Sciatic nerve (tissue), 2 donors: ENCODE data around the gene TSPAN4. TPM values are rescaled to one million over a fixed set of nuclear protein-coding genes. Genes with fewer than 3 reads are reported as not detected.

Experiments
- ATAC-seq: fragments of 200-7000 bp; cut with Tn5 transposase; one replicate; pipeline ENCODE4 v1.9.1; 2020; ENCODE audit warnings: mild to moderate bottlenecking, moderate library complexity
- DNase-seq: peaks from one replicate; pipeline ENCODE4 v3.0.0-alpha.2; 2020; ENCODE audit warnings: low spot score
- intact Hi-C: fragments of 100-400 bp; cut with DNase I; formaldehyde crosslinking; loops from one replicate; pipeline ENCODE4 v1.14.2; 2022
- total RNA-seq: library from RNA; stranded (reverse); fragmentation: NEBNext Ultra II Directional; extraction: Animal tissue kit (Norgen Biotek cat#: 25700); gene quantifications from one replicate; pipeline ENCODE4 v1.2.1, GENCODE V29; 2021
- donor health status: DM: no; HTN: no; CAD: no.
- donor health status: DM: no; HTN: no; CAD: no.

Gene TSPAN4
- total RNA-seq, 1 donor from 2014 or later = 118 TPM

- ATAC-seq (no peak), DNase-seq (no peak)
- intact Hi-C loops = loop anchor here (10.0 kb wide), 1 partner anchor 1484 kb away; no protein-coding TSS in a partner anchor
Observed at GRCh38 chr11:831118-831864, 11.4 kb upstream of the TSPAN4 start.

- no peak for DNase-seq
- no peak for ATAC-seq
- intact Hi-C loops = loop anchor here (10.0 kb wide), 1 partner anchor 1483 kb away; no protein-coding TSS in a partner anchor
Observed at GRCh38 chr11:831961-832528, 10.6 kb upstream of the TSPAN4 start.

GRCh38 chr11:832529-833113, 10.0 kb upstream of the TSPAN4 start, which contains the start of gene CD151:
Gene CD151 (plus strand): TSS chr11:832952. CDS start chr11:836070, 3,118 bp downstream.
- intact Hi-C loops = loop anchor here (10.0 kb wide), 1 partner anchor 1482 kb away; no protein-coding TSS in a partner anchor
- DNase-seq (no peak), ATAC-seq (peak; percentile 6)

- DNase-seq (no peak), ATAC-seq (peak; percentile 3)
- intact Hi-C loops = loop anchor here (10.0 kb wide), 1 partner anchor 1482 kb away; no protein-coding TSS in a partner anchor
Observed at GRCh38 chr11:833114-833791, 9.4 kb upstream of the TSPAN4 start.

DNA sequence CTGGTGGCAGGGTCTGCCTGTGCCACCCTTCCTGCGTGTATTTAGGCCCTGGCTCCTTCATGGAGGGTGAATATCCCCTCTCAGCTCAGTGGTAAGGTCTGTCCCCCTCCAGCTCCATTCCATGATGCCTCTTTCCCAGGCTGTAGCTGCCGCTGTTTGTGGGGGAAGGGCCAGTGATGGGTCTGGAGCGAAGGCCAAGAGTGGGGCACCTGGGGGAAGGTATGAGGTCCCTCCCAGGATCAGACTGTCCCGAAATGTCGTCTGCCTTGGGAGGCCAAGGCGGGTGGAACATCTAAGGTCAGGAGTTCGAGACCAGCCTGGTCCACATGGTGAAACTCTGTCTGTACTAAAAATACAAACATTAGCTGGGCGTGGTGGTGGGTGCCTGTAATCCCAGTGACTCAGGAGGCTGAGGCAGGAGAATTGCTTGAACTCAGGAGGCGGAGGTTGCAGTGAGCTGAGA, 8.8 kb upstream of the TSPAN4 start:
- DNase-seq (no peak), ATAC-seq (no peak)
- intact Hi-C loops = loop anchor here (10.0 kb wide), 1 partner anchor 1481 kb away; no protein-coding TSS in a partner anchor

DNA sequence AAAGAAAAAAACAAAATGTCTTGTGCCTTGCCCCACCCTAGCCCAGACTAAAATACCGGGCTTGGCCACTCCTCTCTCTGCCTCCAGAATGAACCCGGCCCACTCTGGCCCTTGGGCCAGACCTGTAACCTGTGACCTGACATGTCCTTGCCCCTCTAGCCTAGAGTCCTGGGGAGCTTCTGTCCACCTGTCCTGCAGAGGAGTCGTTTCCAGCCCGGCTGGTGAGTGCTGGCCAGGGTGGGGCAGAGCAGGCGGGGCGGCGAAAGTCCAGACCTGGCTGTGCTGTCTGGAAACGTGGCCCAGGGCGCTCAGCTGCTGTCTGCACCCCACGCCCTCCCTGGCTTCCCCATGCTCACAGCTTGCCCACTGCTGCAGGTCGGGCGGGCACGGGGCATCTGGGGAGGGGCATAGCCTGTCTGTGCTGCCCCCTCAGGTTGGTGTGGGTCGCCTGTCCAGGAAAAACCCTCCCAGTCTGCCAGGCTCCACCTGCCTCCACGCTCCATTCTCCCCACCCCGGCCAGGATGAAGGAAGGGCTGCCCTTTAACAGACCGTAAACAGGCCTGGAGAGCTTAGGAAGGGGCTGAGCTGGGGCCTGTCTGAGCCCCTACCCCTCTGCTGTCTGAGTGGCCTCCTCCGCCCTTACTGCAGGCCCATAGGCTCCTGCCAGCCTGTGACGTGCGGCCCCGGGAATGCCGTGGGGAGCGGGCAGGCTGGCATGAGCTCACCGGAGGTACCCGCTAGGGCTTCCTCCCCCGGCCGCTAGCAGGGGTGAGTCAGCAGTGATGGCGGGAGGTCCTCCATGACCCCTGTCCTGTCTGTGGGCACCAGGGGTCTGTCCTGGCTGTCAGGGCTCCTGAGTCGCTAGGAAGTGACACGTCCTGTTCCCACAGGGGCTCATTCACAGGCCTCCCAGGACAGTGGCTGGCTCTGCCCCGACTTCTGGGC, 8.0 kb upstream of the TSPAN4 start:
- no peak for DNase-seq
- ATAC-seq = peak; percentile 27
- intact Hi-C loops = loop anchor here (10.0 kb wide), 1 partner anchor 1480 kb away; no protein-coding TSS in a partner anchor

GRCh38 chr11:836274-836673, 6.4 kb upstream of the TSPAN4 start:
- intact Hi-C loops = loop anchor here (10.0 kb wide), 1 partner anchor 1479 kb away; no protein-coding TSS in a partner anchor
- DNase-seq (no peak), ATAC-seq (no peak)

- intact Hi-C loops = loop anchor here (10.0 kb wide), 1 partner anchor 1478 kb away; no protein-coding TSS in a partner anchor
- DNase-seq (no peak), ATAC-seq (no peak)
Observed at GRCh38 chr11:836700-837099, 6.0 kb upstream of the TSPAN4 start.

DNA sequence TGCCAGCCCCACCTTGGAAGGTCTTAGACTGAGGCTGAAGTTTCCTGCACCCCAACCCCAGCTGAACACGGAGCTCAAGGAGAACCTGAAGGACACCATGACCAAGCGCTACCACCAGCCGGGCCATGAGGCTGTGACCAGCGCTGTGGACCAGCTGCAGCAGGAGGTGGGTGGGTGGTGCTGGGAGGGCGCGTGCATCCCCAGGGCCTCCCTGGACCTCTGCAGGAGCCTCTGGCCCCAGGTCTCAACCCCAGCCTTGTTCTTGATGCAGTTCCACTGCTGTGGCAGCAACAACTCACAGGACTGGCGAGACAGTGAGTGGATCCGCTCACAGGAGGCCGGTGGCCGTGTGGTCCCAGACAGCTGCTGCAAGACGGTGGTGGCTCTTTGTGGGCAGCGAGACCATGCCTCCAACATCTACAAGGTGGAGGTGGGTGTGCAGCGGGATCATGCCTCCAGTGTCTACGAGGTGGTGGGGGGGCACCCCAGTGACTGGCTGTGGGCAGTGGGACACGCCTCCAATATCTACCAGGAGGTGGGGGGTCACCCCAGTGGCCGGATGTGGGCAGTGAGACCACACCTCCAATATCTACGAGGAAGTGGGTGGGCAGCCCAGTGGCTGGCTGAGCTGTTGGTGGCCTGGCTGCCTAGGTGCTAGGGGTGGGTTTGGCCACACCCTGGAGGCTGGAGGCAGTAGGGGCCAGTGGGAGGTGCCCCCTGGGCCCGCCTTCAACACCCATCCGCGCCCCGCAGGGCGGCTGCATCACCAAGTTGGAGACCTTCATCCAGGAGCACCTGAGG, 5.3 kb upstream of the TSPAN4 start:
- intact Hi-C loops = loop anchor here (10.0 kb wide), 1 partner anchor 1477 kb away; no protein-coding TSS in a partner anchor
- no peak for ATAC-seq
- no peak for DNase-seq

DNA sequence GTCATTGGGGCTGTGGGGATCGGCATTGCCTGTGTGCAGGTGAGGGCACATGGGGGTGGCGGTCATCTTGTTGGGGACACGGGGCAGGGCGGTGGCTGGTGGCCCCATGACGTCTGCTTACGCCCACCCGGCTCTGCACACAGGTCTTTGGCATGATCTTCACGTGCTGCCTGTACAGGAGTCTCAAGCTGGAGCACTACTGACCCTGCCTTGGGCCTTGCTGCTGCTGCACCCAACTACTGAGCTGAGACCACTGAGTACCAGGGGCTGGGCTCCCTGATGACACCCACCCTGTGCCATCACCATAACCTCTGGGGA, 4.7 kb upstream of the TSPAN4 start:
- intact Hi-C loops = loop anchor here (10.0 kb wide), 1 partner anchor 1477 kb away; no protein-coding TSS in a partner anchor
- no peak for DNase-seq
- no peak for ATAC-seq

DNA sequence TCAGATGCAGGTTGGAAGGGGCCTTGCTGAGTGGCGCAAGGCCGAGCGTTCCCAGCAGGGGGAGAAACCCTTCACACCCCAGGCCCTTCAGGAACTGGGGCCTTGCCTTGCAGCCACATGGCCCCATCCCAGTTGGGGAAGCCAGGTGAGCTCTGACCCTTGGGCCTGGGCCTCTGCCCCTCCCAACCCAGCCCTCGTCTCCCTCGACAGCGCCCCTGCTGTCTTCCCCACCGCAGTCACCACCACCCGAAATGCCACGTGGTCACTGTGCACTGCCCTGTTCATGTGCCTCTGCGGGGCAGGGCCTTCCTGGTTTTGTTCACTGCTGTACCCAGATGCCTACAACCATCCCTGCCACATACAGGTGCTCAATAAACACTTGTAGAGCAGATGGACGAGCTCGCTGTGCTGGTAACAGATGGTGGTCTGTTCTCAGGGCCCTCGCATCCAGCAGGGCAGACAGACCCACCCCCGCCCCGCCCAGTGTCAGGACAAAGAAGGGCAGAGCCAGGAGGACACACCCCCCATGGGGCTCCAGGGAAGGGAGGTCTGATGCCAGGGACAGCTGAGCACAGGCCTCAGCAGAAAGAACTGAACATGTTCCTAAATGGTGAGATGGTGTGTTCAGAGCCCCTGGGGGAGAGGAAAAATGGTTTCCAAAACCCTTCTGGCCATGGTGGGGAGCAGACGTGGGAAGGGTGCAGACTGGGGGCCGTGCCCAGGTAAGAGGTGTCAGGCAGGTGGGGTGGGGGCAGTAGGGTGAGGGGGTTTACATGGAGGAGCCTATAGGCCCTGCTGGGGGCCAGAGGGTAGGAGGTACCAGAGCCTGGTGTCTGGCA, 4.0 kb upstream of the TSPAN4 start:
- ATAC-seq = no peak
- intact Hi-C loops = loop anchor here (10.0 kb wide), 1 partner anchor 1476 kb away; no protein-coding TSS in a partner anchor
- no peak for DNase-seq

- intact Hi-C loops = loop anchor here (10.0 kb wide), 1 partner anchor 1476 kb away; no protein-coding TSS in a partner anchor
- no peak for ATAC-seq
Observed at GRCh38 chr11:839280-839623, 3.4 kb upstream of the TSPAN4 start.

GRCh38 chr11:839875-840617, 2.6 kb upstream of the TSPAN4 start:
- ATAC-seq = no peak
- no peak for DNase-seq
- intact Hi-C loops = loop anchor here (10.0 kb wide), 1 partner anchor 1475 kb away; no protein-coding TSS in a partner anchor

More at GRCh38 chr11:839280-839623, 3.4 kb upstream of the TSPAN4 start:
- DNase-seq = no peak

GRCh38 chr11:841981-842369, 677 bp upstream of the TSPAN4 start:
- intact Hi-C loops = no loop called here
- no peak for ATAC-seq
- DNase-seq = no peak

DNA sequence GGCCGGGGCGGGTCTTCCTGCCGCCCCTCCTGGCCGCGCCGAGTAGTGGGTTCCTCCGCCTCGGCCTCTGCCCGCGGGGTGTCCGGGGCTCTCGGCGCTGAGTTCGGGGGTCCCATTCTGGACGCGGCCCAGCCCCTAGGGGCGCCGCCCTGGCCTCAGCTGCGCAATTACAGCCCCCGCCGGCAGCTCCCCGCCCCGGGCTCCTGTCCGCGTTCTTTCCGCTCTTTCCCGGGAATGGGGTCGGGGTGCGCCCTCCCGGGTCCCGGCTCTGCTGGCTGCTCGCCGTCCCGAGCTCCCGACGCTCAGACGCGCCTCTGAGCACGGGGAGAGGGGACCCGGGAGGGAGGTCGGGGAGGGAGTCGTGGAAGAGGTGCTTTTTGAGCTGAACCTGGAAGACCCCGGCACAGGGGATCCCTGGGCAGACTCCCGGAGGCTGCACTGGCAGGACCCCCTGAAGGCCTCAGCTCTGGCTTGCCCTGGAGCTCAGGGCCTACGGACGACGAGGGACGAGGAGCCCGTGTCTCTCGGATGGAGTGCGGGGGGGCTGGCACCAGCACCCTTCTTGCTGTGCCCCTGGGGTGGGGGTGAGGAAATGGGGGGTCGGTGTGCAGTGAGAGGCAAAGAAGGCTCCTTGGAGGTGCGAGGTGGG, 558 bp downstream of the TSPAN4 start:
- intact Hi-C loops = no loop called here
- DNase-seq (no peak), ATAC-seq (no peak)
